WTC11 (cell line): ENCODE data around the gene ADAM12. TPM values are rescaled to one million over a fixed set of nuclear protein-coding genes. Genes with fewer than 3 reads are reported as not detected.

ENCODE experiments used
- ATAC-seq: fragments of 200-7000 bp; cut with Tn5 transposase; 2 replicates; pipeline ENCODE4 v1.10.0; 2021; ENCODE audit warnings: mild to moderate bottlenecking, moderate library complexity
- CTCF ChIA-PET: fragments of 300-600 bp; sonication (Branson Sonifier 250); formaldehyde crosslinking; loops from one replicate; lab custom pipeline; 2021; ENCODE audit warnings: antibody characterized with exemption; lab: Charles Lee
- POLR2A ChIA-PET: fragments of 350-600 bp; sonication (Branson Sonifier 250); formaldehyde crosslinking; loops from one replicate; lab custom pipeline; 2021; ENCODE audit warnings: antibody characterized with exemption; lab: Charles Lee
- DNase-seq: peaks from one replicate; pipeline ENCODE4 v3.0.0; 2021; ENCODE audit warnings: low spot score
- H3K27ac Mint-ChIP-seq: 2 replicates; pipeline ENCODE4 v1.8.0; 2021; ENCODE audit warnings: mixed read lengths
- H3K27me3 Mint-ChIP-seq: 2 replicates; pipeline ENCODE4 v1.8.0; 2021; ENCODE audit warnings: low read depth, mild to moderate bottlenecking, moderate library complexity, mixed read lengths
- H3K36me3 Mint-ChIP-seq: 2 replicates; pipeline ENCODE4 v1.8.0; 2021; ENCODE audit warnings: mixed read lengths
- H3K4me1 Mint-ChIP-seq: 2 replicates; pipeline ENCODE4 v1.8.0; 2022; ENCODE audit warnings: mixed read lengths
- H3K4me3 Mint-ChIP-seq: 2 replicates; pipeline ENCODE4 v1.8.0; 2021; ENCODE audit warnings: mild to moderate bottlenecking, moderate library complexity, mixed read lengths
- H3K9me3 Mint-ChIP-seq: 2 replicates; pipeline ENCODE4 v1.8.0; 2021; ENCODE audit warnings: mixed read lengths
- FOXJ3 ChIP-seq: sonication (generic); formaldehyde crosslinking; IDR thresholded peaks from 2 replicates; pipeline ENCODE4 v1.9.0; 2021; ENCODE audit warnings: missing genetic modification reagents, mild to moderate bottlenecking, borderline replicate concordance
- HMGA2 ChIP-seq: fragments of 250-450 bp; sonication (Bioruptor Pico); IDR thresholded peaks from 2 replicates; pipeline ENCODE4 v1.4.0; 2021; ENCODE audit warnings: mild to moderate bottlenecking, moderate library complexity
- MYBL2 ChIP-seq: sonication (generic); formaldehyde crosslinking; IDR thresholded peaks from 2 replicates; pipeline ENCODE4 v1.8.1; 2023; ENCODE audit warnings: mild to moderate bottlenecking, moderate library complexity, missing genetic modification reagents
- RELA ChIP-seq: sonication (generic); formaldehyde crosslinking; IDR thresholded peaks from 2 replicates; pipeline ENCODE4 v1.8.1; 2022; ENCODE audit warnings: missing genetic modification reagents, mild to moderate bottlenecking, borderline replicate concordance
- SOX15 ChIP-seq: fragments of 250-450 bp; sonication (Bioruptor Pico); IDR thresholded peaks from 2 replicates; pipeline ENCODE4 v1.9.0; 2021; ENCODE audit warnings: mild to moderate bottlenecking
- USF2 ChIP-seq: sonication (generic); formaldehyde crosslinking; IDR thresholded peaks from 2 replicates; pipeline ENCODE4 v1.8.1; 2023; ENCODE audit warnings: mild to moderate bottlenecking, missing genetic modification reagents, moderate library complexity
- ZNF219 ChIP-seq: sonication (generic); formaldehyde crosslinking; IDR thresholded peaks from 2 replicates; pipeline ENCODE4 v1.8.0; 2023; ENCODE audit warnings: missing genetic modification reagents, mild to moderate bottlenecking, borderline replicate concordance
- ZNF396 ChIP-seq: fragments of 250-450 bp; sonication (Bioruptor Pico); IDR thresholded peaks from 2 replicates; pipeline ENCODE4 v1.8.0; 2021; ENCODE audit warnings: mild to moderate bottlenecking, moderate library complexity, borderline replicate concordance
- total RNA-seq: library from RNA; stranded (reverse); gene quantifications from 3 replicates; pipeline ENCODE4 v1.2.3, GENCODE V29; 2021
- TF ChIP-seq, protein P1 (sequence below): fragments of 250-450 bp; sonication (Bioruptor Pico); IDR thresholded peaks from 2 replicates; pipeline ENCODE4 v1.8.0; 2021; ENCODE audit warnings: mild to moderate bottlenecking
- TF ChIP-seq, protein P2 (sequence below): sonication (generic); formaldehyde crosslinking; IDR thresholded peaks from 2 replicates; pipeline ENCODE4 v1.8.0; 2022; ENCODE audit warnings: mild to moderate bottlenecking, missing genetic modification reagents
- TF ChIP-seq, protein P3 (sequence below): sonication (generic); formaldehyde crosslinking; IDR thresholded peaks from 2 replicates; pipeline ENCODE4 v1.8.1; 2023; ENCODE audit warnings: mild to moderate bottlenecking, missing genetic modification reagents, moderate library complexity
- TF ChIP-seq, protein P4 (sequence below): sonication (generic); formaldehyde crosslinking; conservative IDR thresholded peaks from 2 replicates; pipeline ENCODE4 v1.8.1; 2023; ENCODE audit warnings: mild to moderate bottlenecking, low read depth, missing genetic modification reagents, moderate library complexity
- TF ChIP-seq, protein P5 (sequence below): fragments of 250-450 bp; sonication (Bioruptor Pico); IDR thresholded peaks from 2 replicates; pipeline ENCODE4 v2.1.2; 2022; ENCODE audit warnings: mild to moderate bottlenecking, moderate library complexity
- TF ChIP-seq, protein P6 (sequence below): fragments of 250-450 bp; sonication (Bioruptor Pico); IDR thresholded peaks from 2 replicates; pipeline ENCODE4 v1.9.0; 2021; ENCODE audit warnings: mild to moderate bottlenecking

The ADAM12 gene
- total RNA-seq, 1 experiment from 2014 or later, result 0.22 TPM

DNA sequence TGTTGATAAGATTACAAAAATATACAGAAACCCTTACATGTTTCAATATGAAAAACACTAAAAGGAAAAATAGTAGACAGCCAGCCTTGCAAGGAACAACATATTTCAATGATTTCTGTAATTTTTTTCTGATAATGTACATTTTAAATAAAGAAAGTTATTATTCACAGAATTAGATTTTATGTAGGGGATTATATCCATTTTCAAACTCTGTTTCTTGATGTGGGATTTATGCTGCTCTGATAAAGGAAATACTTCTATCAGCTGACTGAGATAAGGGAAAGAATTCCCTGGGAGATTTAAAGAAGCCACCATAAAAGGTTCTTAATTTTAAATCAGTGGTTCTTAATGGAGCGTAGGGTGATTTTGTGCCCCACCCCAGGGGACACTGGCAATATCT, 180.4 kb downstream of the ADAM12 start:
- TF ChIP-seq, protein P1, sequence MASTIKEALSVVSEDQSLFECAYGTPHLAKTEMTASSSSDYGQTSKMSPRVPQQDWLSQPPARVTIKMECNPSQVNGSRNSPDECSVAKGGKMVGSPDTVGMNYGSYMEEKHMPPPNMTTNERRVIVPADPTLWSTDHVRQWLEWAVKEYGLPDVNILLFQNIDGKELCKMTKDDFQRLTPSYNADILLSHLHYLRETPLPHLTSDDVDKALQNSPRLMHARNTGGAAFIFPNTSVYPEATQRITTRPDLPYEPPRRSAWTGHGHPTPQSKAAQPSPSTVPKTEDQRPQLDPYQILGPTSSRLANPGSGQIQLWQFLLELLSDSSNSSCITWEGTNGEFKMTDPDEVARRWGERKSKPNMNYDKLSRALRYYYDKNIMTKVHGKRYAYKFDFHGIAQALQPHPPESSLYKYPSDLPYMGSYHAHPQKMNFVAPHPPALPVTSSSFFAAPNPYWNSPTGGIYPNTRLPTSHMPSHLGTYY, result no peak
- TF ChIP-seq USF2 (CRISPR knock-in tag) (no peak), RELA (no peak), FOXJ3 (CRISPR knock-in tag) (no peak), MYBL2 (CRISPR knock-in tag) (no peak), ZNF396 (CRISPR knock-in tag) (no peak), HMGA2 (no peak)
- TF ChIP-seq, protein P2, sequence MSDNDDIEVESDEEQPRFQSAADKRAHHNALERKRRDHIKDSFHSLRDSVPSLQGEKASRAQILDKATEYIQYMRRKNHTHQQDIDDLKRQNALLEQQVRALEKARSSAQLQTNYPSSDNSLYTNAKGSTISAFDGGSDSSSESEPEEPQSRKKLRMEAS (CRISPR knock-in tag), result no peak
- TF ChIP-seq, protein P3, sequence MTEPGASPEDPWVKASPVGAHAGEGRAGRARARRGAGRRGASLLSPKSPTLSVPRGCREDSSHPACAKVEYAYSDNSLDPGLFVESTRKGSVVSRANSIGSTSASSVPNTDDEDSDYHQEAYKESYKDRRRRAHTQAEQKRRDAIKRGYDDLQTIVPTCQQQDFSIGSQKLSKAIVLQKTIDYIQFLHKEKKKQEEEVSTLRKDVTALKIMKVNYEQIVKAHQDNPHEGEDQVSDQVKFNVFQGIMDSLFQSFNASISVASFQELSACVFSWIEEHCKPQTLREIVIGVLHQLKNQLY, result no peak
- no peak for ATAC-seq
- POLR2A ChIA-PET, result no interaction called here
- CTCF ChIA-PET, result no interaction called here
- no peaks in the 10 kb centered on the region for H3K4me1 Mint-ChIP-seq
- H3K4me3 Mint-ChIP-seq, result no peak overlapping the region
- H3K27me3 Mint-ChIP-seq, result no peaks in the 10 kb centered on the region
- H3K27ac Mint-ChIP-seq, result no peak overlapping the region
- no peak for DNase-seq
- H3K9me3 Mint-ChIP-seq, result peaks cover 27% of the 10 kb centered on the region
- H3K36me3 Mint-ChIP-seq, result peaks cover 2% of the 10 kb centered on the region; the same call in 1 of the 2 replicates

DNA sequence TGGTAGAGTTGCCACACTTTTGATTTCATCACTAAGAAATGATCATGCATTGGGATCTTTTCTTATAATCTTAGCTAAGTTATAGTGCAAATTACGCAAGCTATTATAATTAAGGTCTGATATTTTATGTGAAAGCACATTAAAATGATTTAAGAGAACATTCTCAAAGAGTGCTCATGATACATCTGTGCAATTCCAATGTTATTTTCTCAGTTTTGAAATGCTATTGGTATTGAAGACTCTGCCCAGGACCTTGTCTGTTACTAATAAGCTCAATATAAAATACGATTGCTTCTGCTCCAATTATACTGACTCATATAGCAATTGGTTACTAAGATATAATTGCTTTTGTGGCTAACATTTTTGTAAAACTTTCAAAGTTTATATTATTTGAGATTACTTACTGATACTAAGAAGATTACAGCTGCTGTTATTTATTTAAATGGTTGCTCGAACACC, 180.9 kb downstream of the ADAM12 start:
- TF ChIP-seq ZNF219 (CRISPR knock-in tag), result no peak
- TF ChIP-seq, protein P4, sequence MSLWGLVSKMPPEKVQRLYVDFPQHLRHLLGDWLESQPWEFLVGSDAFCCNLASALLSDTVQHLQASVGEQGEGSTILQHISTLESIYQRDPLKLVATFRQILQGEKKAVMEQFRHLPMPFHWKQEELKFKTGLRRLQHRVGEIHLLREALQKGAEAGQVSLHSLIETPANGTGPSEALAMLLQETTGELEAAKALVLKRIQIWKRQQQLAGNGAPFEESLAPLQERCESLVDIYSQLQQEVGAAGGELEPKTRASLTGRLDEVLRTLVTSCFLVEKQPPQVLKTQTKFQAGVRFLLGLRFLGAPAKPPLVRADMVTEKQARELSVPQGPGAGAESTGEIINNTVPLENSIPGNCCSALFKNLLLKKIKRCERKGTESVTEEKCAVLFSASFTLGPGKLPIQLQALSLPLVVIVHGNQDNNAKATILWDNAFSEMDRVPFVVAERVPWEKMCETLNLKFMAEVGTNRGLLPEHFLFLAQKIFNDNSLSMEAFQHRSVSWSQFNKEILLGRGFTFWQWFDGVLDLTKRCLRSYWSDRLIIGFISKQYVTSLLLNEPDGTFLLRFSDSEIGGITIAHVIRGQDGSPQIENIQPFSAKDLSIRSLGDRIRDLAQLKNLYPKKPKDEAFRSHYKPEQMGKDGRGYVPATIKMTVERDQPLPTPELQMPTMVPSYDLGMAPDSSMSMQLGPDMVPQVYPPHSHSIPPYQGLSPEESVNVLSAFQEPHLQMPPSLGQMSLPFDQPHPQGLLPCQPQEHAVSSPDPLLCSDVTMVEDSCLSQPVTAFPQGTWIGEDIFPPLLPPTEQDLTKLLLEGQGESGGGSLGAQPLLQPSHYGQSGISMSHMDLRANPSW (CRISPR knock-in tag), result no peak
- TF ChIP-seq, protein P5, sequence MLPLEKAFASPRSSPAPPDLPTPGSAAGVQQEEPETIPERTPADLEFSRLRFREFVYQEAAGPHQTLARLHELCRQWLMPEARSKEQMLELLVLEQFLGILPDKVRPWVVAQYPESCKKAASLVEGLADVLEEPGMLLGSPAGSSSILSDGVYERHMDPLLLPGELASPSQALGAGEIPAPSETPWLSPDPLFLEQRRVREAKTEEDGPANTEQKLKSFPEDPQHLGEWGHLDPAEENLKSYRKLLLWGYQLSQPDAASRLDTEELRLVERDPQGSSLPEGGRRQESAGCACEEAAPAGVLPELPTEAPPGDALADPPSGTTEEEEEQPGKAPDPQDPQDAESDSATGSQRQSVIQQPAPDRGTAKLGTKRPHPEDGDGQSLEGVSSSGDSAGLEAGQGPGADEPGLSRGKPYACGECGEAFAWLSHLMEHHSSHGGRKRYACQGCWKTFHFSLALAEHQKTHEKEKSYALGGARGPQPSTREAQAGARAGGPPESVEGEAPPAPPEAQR (CRISPR knock-in tag), result no peak
- no peak for TF ChIP-seq RELA
- TF ChIP-seq, protein P6, sequence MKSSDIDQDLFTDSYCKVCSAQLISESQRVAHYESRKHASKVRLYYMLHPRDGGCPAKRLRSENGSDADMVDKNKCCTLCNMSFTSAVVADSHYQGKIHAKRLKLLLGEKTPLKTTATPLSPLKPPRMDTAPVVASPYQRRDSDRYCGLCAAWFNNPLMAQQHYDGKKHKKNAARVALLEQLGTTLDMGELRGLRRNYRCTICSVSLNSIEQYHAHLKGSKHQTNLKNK (CRISPR knock-in tag), result no peak
- TF ChIP-seq ZNF396 (CRISPR knock-in tag), result no peak
- no peak for TF ChIP-seq SOX15 (CRISPR knock-in tag)
- no peak overlapping the region for H3K27ac Mint-ChIP-seq
- POLR2A ChIA-PET, result no interaction called here
- H3K9me3 Mint-ChIP-seq, result peaks cover 27% of the 10 kb centered on the region
- CTCF ChIA-PET, result no interaction called here
- no peaks in the 10 kb centered on the region for H3K27me3 Mint-ChIP-seq
- no peak overlapping the region for H3K4me3 Mint-ChIP-seq
- DNase-seq (no peak), ATAC-seq (no peak)
- peaks cover 2% of the 10 kb centered on the region; the same call in 1 of the 2 replicates for H3K36me3 Mint-ChIP-seq
- no peaks in the 10 kb centered on the region for H3K4me1 Mint-ChIP-seq
